Limb (tissue), 2 donors: ENCODE measurements around the gene RTKN.
"Not testable (repeated sequence)": the region's sequence is repeated elsewhere in the genome, so short reads cannot be mapped to it uniquely, and the experiment has no call there.

ENCODE experiments used
- DNase-seq, 2 donors: peaks; one replicate each; pipeline ENCODE4 v3.0.0-alpha.2; 2016; ENCODE audit errors: extremely low spot score in 2 of 2

The RTKN gene

GRCh38 chr2:74461187-74462053 is 19.7 kb upstream of the RTKN start:
- DNase-seq = no peak

- not testable (repeated sequence) for DNase-seq
Observed at GRCh38 chr2:74460187-74460586, 18.4 kb upstream of the RTKN start.

GRCh38 chr2:74459503-74460118 is 17.9 kb upstream of the RTKN start:
- not testable (repeated sequence) for DNase-seq

GRCh38 chr2:74458938-74459363 is 17.2 kb upstream of the RTKN start:
- no peak for DNase-seq

GRCh38 chr2:74458132-74458937 is 16.6 kb upstream of the RTKN start, which contains the start of gene WBP1:
Gene WBP1 (plus strand): TSS chr2:74458438. CDS start chr2:74458603, 165 bp downstream.
- DNase-seq = peak; percentile 99 to 100

- peak; percentile 65 to 87 for DNase-seq
Observed at GRCh38 chr2:74457549-74458131, 15.9 kb upstream of the RTKN start.

- no peak for DNase-seq
Observed at GRCh38 chr2:74457129-74457548, 15.4 kb upstream of the RTKN start.

- peak; percentile 96 to 97 for DNase-seq
Observed at GRCh38 chr2:74454654-74455511, 13.1 kb upstream of the RTKN start, which contains the start of gene INO80B. Gene INO80B (plus strand): TSS chr2:74455087. CDS start chr2:74455117, 30 bp downstream.

- DNase-seq = no peak
Observed at GRCh38 chr2:74450570-74451190, 8.9 kb upstream of the RTKN start.

GRCh38 chr2:74448771-74449170 is 7.0 kb upstream of the RTKN start:
- no peak for DNase-seq

GRCh38 chr2:74447230-74447999 is 5.7 kb upstream of the RTKN start:
- DNase-seq = no peak

GRCh38 chr2:74444498-74445318 is 3.0 kb upstream of the RTKN start:
- DNase-seq = no peak

GRCh38 chr2:74442483-74443297 is 953 bp upstream of the RTKN start:
- not testable (repeated sequence) for DNase-seq

GRCh38 chr2:74441170-74441689 is 507 bp downstream of the RTKN start:
- DNase-seq = peak in 1 of 2 donors; percentile 68

GRCh38 chr2:74440378-74441169 is 1.2 kb downstream of the RTKN start:
- peak; percentile 94 for DNase-seq

- peak; percentile 79 to 81 for DNase-seq
Observed at GRCh38 chr2:74439803-74440377, 1.8 kb downstream of the RTKN start.
